Right lobe of liver (tissue), 6 donors: ENCODE data around the gene TCL1A. TPM values are rescaled to one million over a fixed set of nuclear protein-coding genes. Genes with fewer than 3 reads are reported as not detected.

Experiments
- ATAC-seq, 4 donors: fragments of 200-7000 bp; cut with Tn5 transposase; one replicate each; pipeline ENCODE4 v1.9.1; 2020; ENCODE audit warnings: mild to moderate bottlenecking in 4 of 4, moderate library complexity in 4 of 4
- DNase-seq, 3 donors: peaks; one replicate each; pipeline ENCODE4 v3.0.0-alpha.2; 2020
- H3K27ac ChIP-seq, 3 donors: fragments of 200-600 bp; one replicate each; pipeline ENCODE4 v1.8.0; 2022
- H3K27me3 ChIP-seq, 2 donors: fragments of 200-600 bp; one replicate each; pipeline ENCODE4 v1.8.0; 2022
- H3K36me3 ChIP-seq, 4 donors: fragments of 200-600 bp; sonication (generic) in 1 of 4; one replicate each; pipeline versions ENCODE4 v1.5.1 to v1.8.0; 2017 to 2022; ENCODE audit warnings: control low read depth in 1 of 4
- H3K4me1 ChIP-seq, 4 donors: fragments of 200-600 bp; sonication (generic) in 1 of 4; one replicate each; pipeline versions ENCODE4 v1.5.1 to v1.8.0; 2017 to 2022; ENCODE audit warnings: control low read depth in 1 of 4
- H3K4me3 ChIP-seq, 3 donors: fragments of 200-600 bp; one replicate each; pipeline ENCODE4 v1.8.0; 2022
- H3K9me3 ChIP-seq, 4 donors: fragments of 200-600 bp; sonication (generic) in 1 of 4; one replicate each; pipeline versions ENCODE4 v1.5.1 to v1.8.0; 2017 to 2022; ENCODE audit warnings: control low read depth in 1 of 4
- POLR2A ChIP-seq: fragments of 450-650 bp; IDR thresholded peaks from one replicate; pipeline ENCODE4 v1.6.1; 2017; ENCODE audit warnings: antibody characterized with exemption, mild to moderate bottlenecking
- WGBS: methylation state at CpG from one replicate; pipeline ENCODE4 v1.1.6; 2018; ENCODE audit warnings: low coverage, low lambda C conversion rate; ENCODE audit not compliant: insufficient coverage; ENCODE audit errors: missing lambda C conversion rate; 5-methylcytosine and 5-hydroxymethylcytosine counted together
- intact Hi-C, 2 donors: fragments of 100-400 bp; cut with DNase I; formaldehyde crosslinking; loops; one replicate each; pipeline versions ENCODE4 v1.11.2 to v1.14.1; 2022
- total RNA-seq, 6 experiments: library from RNA; depleted of rRNA in 2 of 6; stranded (reverse); fragments of >200 nt in 2 of 6; fragmentation: NEBNext Ultra II Directional in 3 of 6; extraction: Animal tissue kit (Norgen Biotek cat#: 25700) in 3 of 6; gene quantifications; one replicate each; pipeline versions ENCODE4 v1.1.0 to v1.2.4, GENCODE V29; 2016 to 2023
- TF ChIP-seq, protein P1 (sequence below), 4 donors: fragments of 200-600 bp in 3 of 4; fragments of 450-650 bp in 1 of 4; IDR thresholded peaks; one replicate each; pipeline versions ENCODE4 v1.5.1 to v1.8.0; 2016 to 2022; ENCODE audit warnings: antibody characterized with exemption in 4 of 4, mild to moderate bottlenecking in 2 of 4
- donor health status: DM: no; HTN: yes; CAD: no.
- donor health status: DM: no; HTN: no; CAD: no.
- donor health status: DM: no; HTN: no; CAD: no.
- donor health status: DM: no; HTN: yes; CAD: no.
- donor health status: DM: no; HTN: yes; CAD: no.

The TCL1A gene
- total RNA-seq, 6 experiments from 2014 or later: 0.15 TPM; not detected in 5

DNA sequence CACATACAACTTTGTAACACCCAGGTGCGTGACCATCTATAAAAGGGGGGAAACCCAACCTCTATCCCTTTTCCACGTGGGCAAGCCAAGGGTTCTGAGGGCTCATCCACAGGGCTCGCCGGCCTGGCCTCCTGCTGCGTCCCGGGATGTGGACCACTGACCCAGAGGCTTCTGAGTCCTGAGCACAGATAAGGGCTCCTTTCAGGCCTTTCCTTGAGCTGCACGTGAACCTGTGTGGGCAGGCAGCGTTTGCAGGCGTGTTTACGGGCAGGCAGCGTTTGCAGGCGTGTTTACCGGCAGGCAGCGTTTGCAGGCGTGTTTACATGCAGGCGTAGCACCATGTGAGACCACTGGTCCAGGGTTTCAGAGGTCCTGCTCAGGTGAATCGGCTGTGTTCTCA lies 3.8 kb downstream of the TCL1A start:
- intact Hi-C loops: no loop called here
- TF ChIP-seq, protein P1, sequence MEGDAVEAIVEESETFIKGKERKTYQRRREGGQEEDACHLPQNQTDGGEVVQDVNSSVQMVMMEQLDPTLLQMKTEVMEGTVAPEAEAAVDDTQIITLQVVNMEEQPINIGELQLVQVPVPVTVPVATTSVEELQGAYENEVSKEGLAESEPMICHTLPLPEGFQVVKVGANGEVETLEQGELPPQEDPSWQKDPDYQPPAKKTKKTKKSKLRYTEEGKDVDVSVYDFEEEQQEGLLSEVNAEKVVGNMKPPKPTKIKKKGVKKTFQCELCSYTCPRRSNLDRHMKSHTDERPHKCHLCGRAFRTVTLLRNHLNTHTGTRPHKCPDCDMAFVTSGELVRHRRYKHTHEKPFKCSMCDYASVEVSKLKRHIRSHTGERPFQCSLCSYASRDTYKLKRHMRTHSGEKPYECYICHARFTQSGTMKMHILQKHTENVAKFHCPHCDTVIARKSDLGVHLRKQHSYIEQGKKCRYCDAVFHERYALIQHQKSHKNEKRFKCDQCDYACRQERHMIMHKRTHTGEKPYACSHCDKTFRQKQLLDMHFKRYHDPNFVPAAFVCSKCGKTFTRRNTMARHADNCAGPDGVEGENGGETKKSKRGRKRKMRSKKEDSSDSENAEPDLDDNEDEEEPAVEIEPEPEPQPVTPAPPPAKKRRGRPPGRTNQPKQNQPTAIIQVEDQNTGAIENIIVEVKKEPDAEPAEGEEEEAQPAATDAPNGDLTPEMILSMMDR (IDR thresholded peaks at IDR 0.05): no peak
- TF ChIP-seq POLR2A: no peak
- Histone ChIP-seq H3K9me3 (no peaks in the 10 kb centered on the region), H3K27ac (no peak overlapping the region), H3K27me3 (peaks cover 0 to 7% of the 10 kb centered on the region in 2 donors), H3K4me1 (no peaks in the 10 kb centered on the region), H3K4me3 (no peak overlapping the region), H3K36me3 (no peaks in the 10 kb centered on the region)
- WGBS: 48% methylated on average over 2 of the region's 17 CpGs
- ATAC-seq (no peak), DNase-seq (no peak)

DNA sequence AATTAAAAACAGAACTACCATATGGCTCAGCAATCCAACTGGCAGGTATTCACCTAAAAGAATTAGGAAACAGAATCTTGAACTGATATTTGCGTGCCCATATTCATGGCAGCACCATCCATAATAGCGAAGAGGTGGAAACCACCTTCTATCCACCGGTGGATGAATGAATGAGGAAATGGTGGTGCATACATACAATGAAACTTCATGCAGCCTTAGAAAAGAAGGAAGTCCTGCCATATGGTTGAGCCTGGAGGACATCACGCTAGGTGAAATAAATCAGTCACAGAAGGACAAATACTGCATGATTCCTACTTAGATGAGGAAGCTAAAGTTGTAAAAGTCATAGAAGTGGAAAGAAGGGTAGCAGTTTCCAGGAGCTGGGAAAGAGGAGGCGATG lies 6.6 kb downstream of the TCL1A start:
- WGBS: 55% methylated on average over 5 of the region's 5 CpGs
- Histone ChIP-seq H3K4me3 (no peak overlapping the region), H3K27me3 (no peaks in the 10 kb centered on the region), H3K9me3 (no peaks in the 10 kb centered on the region), H3K4me1 (no peaks in the 10 kb centered on the region), H3K27ac (no peak overlapping the region), H3K36me3 (no peaks in the 10 kb centered on the region)
- ATAC-seq: no peak
- intact Hi-C loops: no loop called here
- no peak for DNase-seq
- TF ChIP-seq, protein P1 (IDR thresholded peaks at IDR 0.05): no peak
- no peak for TF ChIP-seq POLR2A

DNA sequence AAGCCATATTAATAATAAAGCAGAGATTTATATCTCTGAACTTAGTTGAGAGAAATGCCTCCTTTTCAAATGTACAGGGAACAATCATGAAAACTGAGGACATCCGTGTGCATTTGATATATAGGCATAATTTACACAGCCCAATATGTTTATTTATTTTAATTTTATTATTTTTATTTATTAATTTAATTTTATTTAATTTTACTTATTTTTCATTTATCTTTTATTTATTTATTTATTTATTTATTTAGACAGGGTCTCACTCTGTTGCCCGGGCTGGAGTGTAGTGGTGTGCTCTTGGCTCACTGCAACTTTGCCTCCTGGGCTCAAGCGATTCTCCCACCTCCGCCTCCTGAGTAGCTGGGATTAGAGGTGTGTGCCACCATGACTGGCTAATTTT lies 8.4 kb downstream of the TCL1A start:
- Histone ChIP-seq H3K4me3 (no peak overlapping the region), H3K9me3 (no peaks in the 10 kb centered on the region), H3K27ac (no peak overlapping the region), H3K36me3 (no peaks in the 10 kb centered on the region), H3K4me1 (no peaks in the 10 kb centered on the region), H3K27me3 (no peaks in the 10 kb centered on the region)
- TF ChIP-seq, protein P1 (IDR thresholded peaks at IDR 0.05): no peak
- TF ChIP-seq POLR2A: no peak
- intact Hi-C loops: no loop called here
- DNase-seq (no peak), ATAC-seq (no peak)
- WGBS: 65% methylated on average over 4 of the region's 4 CpGs

DNA sequence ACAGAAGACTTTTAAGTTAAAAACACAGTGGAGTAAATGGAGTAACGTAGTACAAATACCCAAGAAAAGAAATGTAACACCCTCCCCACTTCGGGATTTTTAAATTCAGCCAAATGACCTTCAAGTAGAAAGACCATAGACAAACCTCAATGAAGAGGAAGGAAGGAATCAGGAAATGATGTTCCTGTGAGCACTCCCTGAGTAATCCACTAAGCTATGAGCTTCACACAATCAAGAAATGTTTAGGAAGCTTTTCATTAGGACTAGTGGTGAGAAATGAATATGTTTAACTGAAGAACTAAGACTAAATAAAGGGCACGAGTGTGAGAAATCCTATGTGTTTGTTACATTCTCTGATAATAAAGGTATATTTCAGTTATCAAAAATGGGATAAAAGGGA lies 10.1 kb downstream of the TCL1A start:
- no peaks in the 10 kb centered on the region for H3K4me1 ChIP-seq
- no peaks in the 10 kb centered on the region for H3K9me3 ChIP-seq
- no peak overlapping the region for H3K4me3 ChIP-seq
- intact Hi-C loops: no loop called here
- H3K27ac ChIP-seq: no peak overlapping the region
- WGBS: 38% methylated on average over 3 of the region's 3 CpGs
- ATAC-seq (no peak), DNase-seq (no peak)
- TF ChIP-seq POLR2A: no peak
- TF ChIP-seq, protein P1 (IDR thresholded peaks at IDR 0.05): no peak
- H3K36me3 ChIP-seq: no peaks in the 10 kb centered on the region
- no peaks in the 10 kb centered on the region for H3K27me3 ChIP-seq

DNA sequence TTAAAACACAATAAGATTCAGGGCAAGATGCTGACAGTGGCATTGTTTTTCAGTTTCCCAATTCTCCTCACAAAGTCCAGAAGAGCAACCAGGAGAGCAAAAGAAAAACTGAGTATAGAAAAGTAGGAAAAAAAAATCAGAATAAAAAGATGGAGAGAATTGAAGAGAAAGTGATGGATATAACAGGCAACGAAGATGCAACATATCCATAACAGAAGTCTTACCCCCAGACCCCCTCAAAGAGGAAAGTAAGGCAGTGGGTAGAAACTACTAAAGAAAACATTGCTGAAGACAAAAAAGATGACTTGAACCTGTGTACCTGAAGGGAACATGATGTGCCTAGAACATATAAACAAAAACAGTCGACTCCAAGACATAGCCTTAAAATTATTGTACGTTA lies 10.6 kb downstream of the TCL1A start:
- Histone ChIP-seq H3K4me1 (no peaks in the 10 kb centered on the region), H3K27me3 (no peaks in the 10 kb centered on the region), H3K27ac (no peak overlapping the region), H3K36me3 (no peaks in the 10 kb centered on the region), H3K4me3 (no peak overlapping the region), H3K9me3 (no peaks in the 10 kb centered on the region)
- DNase-seq: no peak
- ATAC-seq: no peak
- 13% methylated on average over 3 of the region's 3 CpGs for WGBS
- intact Hi-C loops: no loop called here
- no peak for TF ChIP-seq POLR2A
- TF ChIP-seq, protein P1 (IDR thresholded peaks at IDR 0.05): no peak
